ENCODE data around the gene HS1BP3.

DNA sequence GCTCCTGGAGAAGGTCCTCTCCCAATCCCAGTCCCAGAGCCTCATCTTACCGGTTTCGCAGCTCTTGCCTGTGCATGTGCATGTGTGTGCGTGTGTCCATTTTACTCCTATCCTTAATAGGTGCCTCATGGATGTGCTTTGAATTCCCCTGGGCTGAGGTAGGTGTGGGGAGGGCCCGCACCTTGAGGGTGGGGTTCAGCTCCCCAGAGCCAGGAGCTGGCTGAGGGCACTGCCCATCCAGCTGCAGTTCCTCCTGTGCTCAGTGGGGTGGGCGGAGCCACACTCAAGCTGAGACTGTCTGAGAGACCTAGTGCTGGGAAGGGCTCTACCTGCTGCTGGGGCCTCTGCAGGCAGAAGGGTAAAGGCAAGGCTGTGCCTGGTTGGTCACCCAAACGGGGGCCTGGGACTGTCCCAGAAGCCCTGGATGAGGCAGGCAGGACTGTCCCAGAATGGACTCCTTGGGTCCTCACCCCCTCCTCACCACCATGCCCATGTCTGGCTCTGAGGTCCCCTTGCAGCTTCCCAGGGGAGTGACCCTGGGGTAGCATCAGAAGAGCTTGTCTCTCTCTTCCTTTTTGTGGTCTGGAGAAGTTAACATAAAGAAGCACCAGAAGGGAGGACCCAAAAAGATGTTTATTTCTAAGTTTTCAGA, 24.9 kb upstream of the HS1BP3 start:
- no peak for TF ChIP-seq EZH2phosphoT487 (IDR thresholded peaks at IDR 0.05)
- TF ChIP-seq, protein P1, sequence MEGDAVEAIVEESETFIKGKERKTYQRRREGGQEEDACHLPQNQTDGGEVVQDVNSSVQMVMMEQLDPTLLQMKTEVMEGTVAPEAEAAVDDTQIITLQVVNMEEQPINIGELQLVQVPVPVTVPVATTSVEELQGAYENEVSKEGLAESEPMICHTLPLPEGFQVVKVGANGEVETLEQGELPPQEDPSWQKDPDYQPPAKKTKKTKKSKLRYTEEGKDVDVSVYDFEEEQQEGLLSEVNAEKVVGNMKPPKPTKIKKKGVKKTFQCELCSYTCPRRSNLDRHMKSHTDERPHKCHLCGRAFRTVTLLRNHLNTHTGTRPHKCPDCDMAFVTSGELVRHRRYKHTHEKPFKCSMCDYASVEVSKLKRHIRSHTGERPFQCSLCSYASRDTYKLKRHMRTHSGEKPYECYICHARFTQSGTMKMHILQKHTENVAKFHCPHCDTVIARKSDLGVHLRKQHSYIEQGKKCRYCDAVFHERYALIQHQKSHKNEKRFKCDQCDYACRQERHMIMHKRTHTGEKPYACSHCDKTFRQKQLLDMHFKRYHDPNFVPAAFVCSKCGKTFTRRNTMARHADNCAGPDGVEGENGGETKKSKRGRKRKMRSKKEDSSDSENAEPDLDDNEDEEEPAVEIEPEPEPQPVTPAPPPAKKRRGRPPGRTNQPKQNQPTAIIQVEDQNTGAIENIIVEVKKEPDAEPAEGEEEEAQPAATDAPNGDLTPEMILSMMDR (IDR thresholded peaks at IDR 0.05), result no peak

All from neural progenitor cell (in vitro differentiated cells).